ENCODE results near the gene CLCN3.

DNA sequence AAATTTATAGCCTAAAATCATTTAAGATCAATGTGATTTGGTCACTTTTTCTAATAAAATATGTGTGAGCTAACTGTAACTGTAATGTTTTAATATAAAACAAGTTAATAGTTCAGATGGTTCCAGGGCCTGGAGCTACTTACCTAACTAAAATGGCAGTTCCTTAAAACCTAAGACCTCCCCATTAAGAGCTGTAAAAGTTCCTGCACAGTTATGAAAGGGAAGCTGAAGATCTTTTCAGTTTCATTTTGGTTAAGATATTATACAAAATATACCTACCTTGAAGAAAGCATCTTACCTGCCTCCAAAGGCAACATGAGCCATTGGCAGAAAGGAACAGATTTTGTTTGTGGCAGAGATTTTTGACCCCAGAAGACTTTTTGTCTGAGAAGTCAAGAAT, 107.2 kb downstream of the CLCN3 start:
- no peak for TF ChIP-seq EZH2 (IDR thresholded peaks at IDR 0.05)
- TF ChIP-seq, protein P1, sequence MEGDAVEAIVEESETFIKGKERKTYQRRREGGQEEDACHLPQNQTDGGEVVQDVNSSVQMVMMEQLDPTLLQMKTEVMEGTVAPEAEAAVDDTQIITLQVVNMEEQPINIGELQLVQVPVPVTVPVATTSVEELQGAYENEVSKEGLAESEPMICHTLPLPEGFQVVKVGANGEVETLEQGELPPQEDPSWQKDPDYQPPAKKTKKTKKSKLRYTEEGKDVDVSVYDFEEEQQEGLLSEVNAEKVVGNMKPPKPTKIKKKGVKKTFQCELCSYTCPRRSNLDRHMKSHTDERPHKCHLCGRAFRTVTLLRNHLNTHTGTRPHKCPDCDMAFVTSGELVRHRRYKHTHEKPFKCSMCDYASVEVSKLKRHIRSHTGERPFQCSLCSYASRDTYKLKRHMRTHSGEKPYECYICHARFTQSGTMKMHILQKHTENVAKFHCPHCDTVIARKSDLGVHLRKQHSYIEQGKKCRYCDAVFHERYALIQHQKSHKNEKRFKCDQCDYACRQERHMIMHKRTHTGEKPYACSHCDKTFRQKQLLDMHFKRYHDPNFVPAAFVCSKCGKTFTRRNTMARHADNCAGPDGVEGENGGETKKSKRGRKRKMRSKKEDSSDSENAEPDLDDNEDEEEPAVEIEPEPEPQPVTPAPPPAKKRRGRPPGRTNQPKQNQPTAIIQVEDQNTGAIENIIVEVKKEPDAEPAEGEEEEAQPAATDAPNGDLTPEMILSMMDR (IDR thresholded peaks at IDR 0.05): no peak
